Neuron (in vitro differentiated cells): Measurements from ENCODE around the gene MGAT5.

ENCODE experiments used
- H2AFZ ChIP-seq: one replicate; pipeline ENCODE4 v1.6.1; 2013; ENCODE audit warnings: low read depth, mild to moderate bottlenecking, inconsistent platforms, low read length, moderate library complexity
- H3K27me3 ChIP-seq: one replicate; pipeline ENCODE4 v1.6.1; 2013; ENCODE audit warnings: low read length; ENCODE audit not compliant: insufficient read depth
- H3K36me3 ChIP-seq: one replicate; pipeline ENCODE4 v1.6.1; 2013; ENCODE audit warnings: low read length; ENCODE audit not compliant: insufficient read depth
- H3K4me1 ChIP-seq: one replicate; pipeline ENCODE4 v1.6.1; 2013; ENCODE audit warnings: low read length; ENCODE audit not compliant: insufficient read depth
- H3K4me3 ChIP-seq: 2 replicates; pipeline ENCODE4 v1.5.1; 2013; ENCODE audit warnings: mild to moderate bottlenecking, low read length, moderate library complexity
- H3K9me3 ChIP-seq: one replicate; pipeline ENCODE4 v1.6.1; 2013; ENCODE audit warnings: low read length

The MGAT5 gene

GRCh38 chr2:134416637-134417036 lies 162.8 kb downstream of the MGAT5 start:
- H3K9me3 ChIP-seq: no peaks in the 10 kb centered on the region
- no peak overlapping the region for H2AFZ ChIP-seq
- H3K36me3 ChIP-seq: no peaks in the 10 kb centered on the region

DNA sequence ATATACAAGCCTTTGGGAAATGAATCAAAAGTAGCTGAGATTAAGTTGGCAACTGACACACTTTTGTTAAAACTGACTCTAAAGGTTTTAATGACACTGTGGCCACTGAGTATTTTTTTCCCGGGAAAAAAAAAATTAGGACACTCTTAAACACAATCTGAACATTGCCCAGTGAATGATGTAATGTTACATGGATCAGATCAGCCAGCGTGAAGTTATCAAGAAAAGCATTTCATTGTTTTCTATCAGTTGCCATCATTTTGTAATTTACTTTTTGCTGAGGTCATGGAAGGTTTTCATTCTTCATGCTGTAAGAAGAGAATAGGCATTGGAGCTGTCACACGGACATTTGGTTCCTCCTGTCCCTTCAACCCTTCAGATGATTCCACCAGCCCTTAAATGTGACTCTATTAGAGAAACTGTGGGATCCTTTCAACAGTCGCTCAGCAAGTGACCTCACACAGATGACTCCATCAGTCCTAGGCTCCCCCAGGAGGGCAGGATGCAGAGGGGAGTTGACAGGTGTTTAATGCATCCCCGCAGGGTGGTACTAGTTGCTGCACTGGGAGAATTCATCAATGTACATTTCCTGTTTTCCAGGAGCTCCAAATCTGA lies 164.2 kb downstream of the MGAT5 start:
- Histone ChIP-seq H2AFZ (no peak overlapping the region), H3K4me3 (no peak overlapping the region), H3K9me3 (no peaks in the 10 kb centered on the region), H3K36me3 (peaks cover 3% of the 10 kb centered on the region), H3K4me1 (no peaks in the 10 kb centered on the region), H3K27me3 (no peaks in the 10 kb centered on the region)

More at GRCh38 chr2:134416637-134417036, 162.8 kb downstream of the MGAT5 start:
- H3K27me3 ChIP-seq: no peaks in the 10 kb centered on the region
- peaks cover 3% of the 10 kb centered on the region for H3K4me1 ChIP-seq
- no peak overlapping the region for H3K4me3 ChIP-seq

- no peaks in the 10 kb centered on the region for H3K27me3 ChIP-seq
- no peak overlapping the region for H2AFZ ChIP-seq
- H3K4me3 ChIP-seq: no peak overlapping the region
- peaks cover 3% of the 10 kb centered on the region for H3K36me3 ChIP-seq
- no peaks in the 10 kb centered on the region for H3K4me1 ChIP-seq
- no peaks in the 10 kb centered on the region for H3K9me3 ChIP-seq
Measured at GRCh38 chr2:134420259-134420658, 166.4 kb downstream of the MGAT5 start.

- H2AFZ ChIP-seq: no peak overlapping the region
- peaks cover 3% of the 10 kb centered on the region for H3K36me3 ChIP-seq
- no peaks in the 10 kb centered on the region for H3K4me1 ChIP-seq
- no peaks in the 10 kb centered on the region for H3K9me3 ChIP-seq
- no peak overlapping the region for H3K4me3 ChIP-seq
- no peaks in the 10 kb centered on the region for H3K27me3 ChIP-seq
Measured at GRCh38 chr2:134420920-134421319, 167.0 kb downstream of the MGAT5 start.

GRCh38 chr2:134421556-134422328 lies 167.9 kb downstream of the MGAT5 start:
- no peak overlapping the region for H3K4me3 ChIP-seq
- no peaks in the 10 kb centered on the region for H3K9me3 ChIP-seq
- H2AFZ ChIP-seq: no peak overlapping the region
- no peaks in the 10 kb centered on the region for H3K4me1 ChIP-seq
- H3K36me3 ChIP-seq: peaks cover 3% of the 10 kb centered on the region
- H3K27me3 ChIP-seq: no peaks in the 10 kb centered on the region

- H3K4me1 ChIP-seq: no peaks in the 10 kb centered on the region
- H3K4me3 ChIP-seq: no peak overlapping the region
- no peaks in the 10 kb centered on the region for H3K9me3 ChIP-seq
- no peaks in the 10 kb centered on the region for H3K27me3 ChIP-seq
- H2AFZ ChIP-seq: no peak overlapping the region
- peaks cover 5% of the 10 kb centered on the region for H3K36me3 ChIP-seq
Measured at GRCh38 chr2:134425724-134426496, 172.0 kb downstream of the MGAT5 start.

DNA sequence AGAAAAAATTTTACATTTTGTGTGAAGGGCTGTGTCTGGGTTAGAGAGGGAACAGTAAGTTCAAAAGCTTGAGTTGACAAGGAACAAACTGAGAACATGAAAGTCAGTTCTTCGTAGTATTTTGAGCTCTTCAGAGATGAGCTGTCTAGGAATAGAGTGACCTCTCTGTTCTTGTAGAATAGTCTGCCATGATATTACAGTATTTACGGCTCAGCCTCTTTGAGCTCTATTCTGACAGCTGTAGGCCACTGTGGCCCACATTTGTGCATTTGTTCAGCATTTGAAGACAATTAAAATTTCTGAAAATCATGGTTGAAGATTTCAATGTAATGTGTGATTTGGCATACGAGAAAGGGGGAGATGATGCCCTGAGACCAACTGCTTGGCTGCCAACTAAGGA lies 172.8 kb downstream of the MGAT5 start:
- H3K4me3 ChIP-seq: no peak overlapping the region
- peaks cover 5% of the 10 kb centered on the region for H3K36me3 ChIP-seq
- peaks cover under 1% of the 10 kb centered on the region for H3K4me1 ChIP-seq
- H3K27me3 ChIP-seq: no peaks in the 10 kb centered on the region
- H3K9me3 ChIP-seq: no peaks in the 10 kb centered on the region
- H2AFZ ChIP-seq: no peak overlapping the region

GRCh38 chr2:134429886-134430285 lies 176.0 kb downstream of the MGAT5 start:
- Histone ChIP-seq H3K36me3 (peaks cover 2% of the 10 kb centered on the region), H3K9me3 (no peaks in the 10 kb centered on the region), H3K27me3 (no peaks in the 10 kb centered on the region), H3K4me3 (no peak overlapping the region), H3K4me1 (peaks cover 3% of the 10 kb centered on the region), H2AFZ (no peak overlapping the region)

- H3K27me3 ChIP-seq: no peaks in the 10 kb centered on the region
- H3K9me3 ChIP-seq: no peaks in the 10 kb centered on the region
- no peak overlapping the region for H2AFZ ChIP-seq
- peaks cover 2% of the 10 kb centered on the region for H3K36me3 ChIP-seq
- H3K4me1 ChIP-seq: peaks cover 3% of the 10 kb centered on the region
- no peak overlapping the region for H3K4me3 ChIP-seq
Measured at GRCh38 chr2:134431838-134432434, 178.1 kb downstream of the MGAT5 start.

DNA sequence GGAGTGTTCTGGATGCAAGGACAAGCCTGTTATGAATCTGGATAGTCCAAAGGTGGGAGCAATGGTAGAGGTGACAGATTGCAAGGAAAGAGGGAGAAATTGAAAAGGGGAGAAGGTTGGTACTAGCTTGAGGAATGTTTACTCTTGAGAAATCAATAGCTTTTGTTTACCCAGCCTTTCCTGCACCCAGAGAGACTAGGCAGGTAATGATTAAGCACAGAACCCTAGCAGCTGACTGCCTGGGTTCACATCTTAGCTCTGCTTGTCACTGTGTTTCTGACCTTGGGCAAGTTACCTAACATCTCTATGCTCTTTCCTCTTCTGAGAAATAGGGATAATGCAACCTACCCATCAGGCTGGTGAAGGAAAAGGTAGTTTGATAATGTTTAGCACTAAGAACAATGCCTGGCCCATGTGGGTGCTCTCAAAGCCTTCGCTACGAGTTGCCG lies 178.6 kb downstream of the MGAT5 start:
- Histone ChIP-seq H3K4me3 (no peak overlapping the region), H3K9me3 (no peaks in the 10 kb centered on the region), H2AFZ (no peak overlapping the region), H3K4me1 (peaks cover 3% of the 10 kb centered on the region), H3K36me3 (peaks cover 2% of the 10 kb centered on the region), H3K27me3 (no peaks in the 10 kb centered on the region)

DNA sequence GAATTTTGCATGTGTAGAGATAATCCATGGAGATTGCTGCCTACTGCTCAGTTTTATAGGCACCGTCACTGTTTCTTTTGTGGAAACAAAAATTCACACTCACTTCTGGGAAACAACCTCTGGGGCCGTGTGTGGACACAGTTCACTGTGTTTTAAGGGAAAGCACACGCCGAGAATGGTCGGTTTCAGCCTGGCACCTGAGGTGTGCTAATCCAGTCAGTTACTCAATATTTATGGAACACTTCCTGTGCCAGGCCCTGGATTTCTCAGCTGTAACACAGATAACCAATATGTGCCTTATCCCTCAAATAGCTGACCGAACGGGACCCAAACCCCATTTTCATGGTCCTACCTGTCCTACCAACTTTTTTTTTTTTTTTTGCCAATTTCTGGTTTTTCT lies 179.6 kb downstream of the MGAT5 start:
- Histone ChIP-seq H3K36me3 (peaks cover 2% of the 10 kb centered on the region), H3K4me3 (no peak overlapping the region), H3K9me3 (no peaks in the 10 kb centered on the region), H2AFZ (no peak overlapping the region), H3K27me3 (no peaks in the 10 kb centered on the region), H3K4me1 (peaks cover 3% of the 10 kb centered on the region)

DNA sequence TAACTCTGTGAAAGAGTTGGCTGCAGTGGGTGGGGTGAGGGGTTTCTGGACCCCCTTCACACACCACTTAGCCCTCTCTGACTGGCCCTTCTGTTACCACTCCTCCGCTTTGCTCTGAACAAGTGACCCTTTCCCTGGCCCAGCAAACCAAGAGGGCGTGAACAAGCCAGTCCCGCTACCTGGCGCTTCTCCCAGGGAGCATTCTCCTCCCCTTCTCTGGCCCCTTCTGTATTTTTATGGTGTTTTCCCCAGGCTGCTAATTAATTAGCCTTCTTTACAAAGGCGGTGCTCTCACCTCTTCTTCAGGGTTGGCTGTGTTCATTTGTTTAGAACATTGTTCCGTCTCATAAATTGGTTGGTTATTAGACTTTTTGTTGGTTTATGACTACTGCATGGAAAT lies 180.1 kb downstream of the MGAT5 start:
- Histone ChIP-seq H3K4me3 (no peak overlapping the region), H3K27me3 (no peaks in the 10 kb centered on the region), H3K36me3 (peaks cover 2% of the 10 kb centered on the region), H2AFZ (no peak overlapping the region), H3K9me3 (no peaks in the 10 kb centered on the region), H3K4me1 (peaks cover 3% of the 10 kb centered on the region)

- H3K27me3 ChIP-seq: no peaks in the 10 kb centered on the region
- peaks cover 3% of the 10 kb centered on the region for H3K4me1 ChIP-seq
- no peak overlapping the region for H3K4me3 ChIP-seq
- no peaks in the 10 kb centered on the region for H3K9me3 ChIP-seq
- H2AFZ ChIP-seq: no peak overlapping the region
- no peaks in the 10 kb centered on the region for H3K36me3 ChIP-seq
Measured at GRCh38 chr2:134435505-134435904, 181.6 kb downstream of the MGAT5 start.
